Stimulated activated CD4-positive, alpha-beta T cell treated with anti-CD3 and anti-CD28 coated beads, Interleukin-15, amount 100 ng/mL, for 24 hours (primary cell): ENCODE measurements around the gene SLC10A7.
A peak's percentile ranks its signal among the peaks of the same experiment; 100 is the strongest.

Experiments
- DNase-seq: peaks from one replicate; pipeline ENCODE4 v3.0.0-alpha.2; 2020

The SLC10A7 gene

DNA sequence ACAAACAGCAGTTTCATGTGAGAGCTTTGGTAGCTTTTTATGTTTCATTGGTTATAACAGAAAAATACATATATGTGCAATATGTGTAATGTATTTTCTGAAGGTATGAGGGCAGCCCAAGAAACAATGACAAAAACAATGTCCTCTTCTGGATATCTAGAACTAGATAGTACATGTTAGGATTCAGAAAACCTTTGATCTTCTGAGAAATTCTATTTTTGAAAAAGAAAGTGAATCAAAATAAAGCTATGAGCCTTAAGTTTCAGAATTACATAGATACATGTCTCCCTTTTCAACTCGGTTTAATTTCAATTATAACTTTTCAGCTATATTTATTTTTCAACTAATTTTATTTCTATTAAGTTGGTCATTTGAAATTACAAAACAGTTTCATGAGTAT is 175.5 kb downstream of the SLC10A7 start:
- no peak for DNase-seq

DNA sequence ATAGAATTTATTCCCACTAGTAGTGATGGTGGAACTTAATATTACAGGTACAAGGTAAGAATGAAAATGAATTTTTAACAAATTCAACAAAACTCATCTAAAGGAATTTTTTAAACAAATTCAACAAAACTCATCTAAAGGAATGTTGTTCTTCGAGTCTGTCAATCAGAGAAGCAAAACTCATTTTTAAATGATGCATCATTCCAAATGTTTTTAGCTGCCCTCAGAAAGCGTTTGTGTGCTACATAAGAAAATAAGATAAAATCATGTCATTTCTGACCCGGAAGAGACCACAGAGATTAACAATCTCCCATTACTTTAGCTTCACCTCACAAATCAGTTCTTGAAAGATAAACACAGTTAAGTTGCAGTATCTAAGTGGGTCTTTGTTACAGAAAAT is 178.0 kb downstream of the SLC10A7 start:
- DNase-seq: no peak

- DNase-seq: no peak
These were observed 178.5 kb downstream of the SLC10A7 start for GRCh38 chr4:146343199-146343598.

GRCh38 chr4:146342600-146343192 is 179.0 kb downstream of the SLC10A7 start:
- DNase-seq: peak; percentile 32

DNA sequence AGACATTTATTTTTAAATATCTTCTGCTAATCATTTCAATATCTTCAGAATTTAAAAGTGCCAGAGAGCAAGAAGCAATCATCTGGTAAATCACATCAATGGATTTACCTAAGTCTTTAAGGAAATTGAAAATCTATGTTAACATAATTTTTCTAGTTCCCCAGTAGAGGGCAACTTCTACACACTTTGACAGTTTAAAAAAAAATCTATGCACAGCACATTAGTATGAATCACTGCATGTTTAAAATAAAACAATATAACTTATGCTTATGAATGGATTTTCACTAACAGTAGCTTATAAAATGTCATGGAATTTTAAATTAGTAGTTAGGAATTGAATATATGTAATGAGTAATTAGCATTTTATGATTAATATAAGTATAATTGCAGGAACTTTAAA is 180.9 kb downstream of the SLC10A7 start:
- no peak for DNase-seq

GRCh38 chr4:146338512-146338911 is 183.2 kb downstream of the SLC10A7 start:
- DNase-seq: no peak

- DNase-seq: no peak
These were observed 185.3 kb downstream of the SLC10A7 start for GRCh38 chr4:146336410-146336807.

DNA sequence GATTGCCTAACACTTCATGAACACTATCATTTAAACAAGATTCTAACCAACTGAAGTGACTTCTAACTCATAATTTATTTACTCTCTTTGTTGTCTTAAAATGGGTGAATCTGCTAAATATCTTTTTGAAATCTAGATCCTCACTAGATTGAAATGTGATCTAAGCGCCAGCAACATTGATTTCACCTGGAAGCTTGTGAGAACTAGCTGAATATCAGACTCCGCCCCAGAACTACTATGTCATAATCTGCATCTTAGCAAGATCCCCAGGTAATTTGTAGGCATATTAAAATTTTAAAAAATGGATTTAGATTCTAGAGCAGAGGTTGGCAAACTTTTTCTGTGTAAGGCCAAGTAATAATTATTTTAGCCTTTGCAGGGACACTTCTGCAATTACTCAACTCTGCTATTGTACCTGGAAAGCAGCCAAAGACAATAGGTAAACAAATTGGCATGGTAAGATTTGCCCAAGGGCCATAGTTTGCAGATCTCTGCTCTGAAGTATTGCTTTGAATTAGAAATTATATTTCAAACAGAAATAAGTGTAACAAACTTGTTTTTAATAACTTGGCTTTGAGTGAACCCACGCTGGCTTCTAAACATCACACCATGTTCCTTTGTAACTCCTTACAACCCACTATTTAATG is 185.9 kb downstream of the SLC10A7 start:
- no peak for DNase-seq

DNA sequence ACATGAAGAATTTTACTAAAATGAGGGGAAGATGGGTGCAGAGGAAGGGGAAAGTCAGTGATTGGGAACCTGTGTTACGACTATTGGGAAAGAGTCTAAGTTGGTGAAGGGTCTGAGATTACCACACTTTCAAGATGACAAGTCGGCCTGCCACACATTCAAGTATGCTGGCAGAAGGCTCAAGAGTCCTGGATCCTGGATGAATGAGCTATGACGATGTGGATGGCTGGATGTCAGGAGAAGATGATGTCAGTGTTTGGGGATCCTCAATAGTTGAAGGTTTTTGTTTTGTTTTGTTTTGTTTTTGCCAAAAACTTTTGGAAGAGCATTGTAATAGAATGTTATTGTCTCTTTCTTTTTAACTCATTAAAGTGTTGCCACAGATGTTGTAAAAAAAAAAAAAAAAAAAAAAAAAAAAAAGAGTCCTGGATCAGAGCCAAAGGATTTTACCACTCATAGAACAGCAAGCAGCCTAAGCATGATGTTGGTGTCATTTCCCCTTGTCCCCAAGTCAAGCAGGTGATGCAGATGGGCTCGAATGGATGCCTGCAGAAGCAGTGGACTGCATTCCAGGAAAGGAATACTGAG is 186.8 kb downstream of the SLC10A7 start:
- no peak for DNase-seq

DNA sequence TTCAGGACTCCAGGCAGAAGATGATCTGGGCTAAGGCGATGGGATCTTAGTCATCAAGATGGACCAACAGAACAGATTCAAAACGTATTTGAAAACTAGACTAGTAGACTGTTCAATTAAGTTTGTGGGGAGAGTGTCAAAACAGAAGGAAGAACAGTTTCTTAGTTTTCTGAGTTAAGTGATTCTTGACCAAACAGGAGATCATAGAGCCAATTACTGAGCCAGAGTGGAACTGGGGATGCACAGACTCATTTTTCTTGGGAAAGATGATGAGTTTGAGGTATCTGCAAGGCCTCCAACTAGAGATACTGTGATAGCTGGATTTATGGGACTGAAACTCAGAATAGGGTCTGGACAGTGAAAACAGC is 187.9 kb downstream of the SLC10A7 start:
- DNase-seq: no peak

GRCh38 chr4:146333187-146333894 is 188.4 kb downstream of the SLC10A7 start:
- DNase-seq: peak; percentile 34

DNA sequence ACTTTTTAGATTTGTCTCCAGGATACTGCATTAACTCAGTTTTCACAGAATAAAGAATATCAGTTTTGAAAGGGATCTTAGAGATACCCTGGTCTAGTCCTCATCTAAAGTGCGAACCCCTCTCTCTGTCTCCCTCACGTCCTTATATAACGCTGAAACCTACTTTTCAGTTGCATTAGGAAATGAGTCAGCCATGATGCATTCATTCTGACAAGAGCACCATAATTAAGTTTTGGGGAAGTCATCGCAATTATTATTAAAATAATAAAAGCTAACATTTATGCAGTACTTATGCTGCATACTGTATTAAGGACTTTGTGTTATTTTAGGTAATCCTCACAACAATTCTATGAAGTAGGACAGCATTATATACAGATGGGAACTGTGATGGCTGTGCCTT is 191.3 kb downstream of the SLC10A7 start:
- DNase-seq: no peak

DNA sequence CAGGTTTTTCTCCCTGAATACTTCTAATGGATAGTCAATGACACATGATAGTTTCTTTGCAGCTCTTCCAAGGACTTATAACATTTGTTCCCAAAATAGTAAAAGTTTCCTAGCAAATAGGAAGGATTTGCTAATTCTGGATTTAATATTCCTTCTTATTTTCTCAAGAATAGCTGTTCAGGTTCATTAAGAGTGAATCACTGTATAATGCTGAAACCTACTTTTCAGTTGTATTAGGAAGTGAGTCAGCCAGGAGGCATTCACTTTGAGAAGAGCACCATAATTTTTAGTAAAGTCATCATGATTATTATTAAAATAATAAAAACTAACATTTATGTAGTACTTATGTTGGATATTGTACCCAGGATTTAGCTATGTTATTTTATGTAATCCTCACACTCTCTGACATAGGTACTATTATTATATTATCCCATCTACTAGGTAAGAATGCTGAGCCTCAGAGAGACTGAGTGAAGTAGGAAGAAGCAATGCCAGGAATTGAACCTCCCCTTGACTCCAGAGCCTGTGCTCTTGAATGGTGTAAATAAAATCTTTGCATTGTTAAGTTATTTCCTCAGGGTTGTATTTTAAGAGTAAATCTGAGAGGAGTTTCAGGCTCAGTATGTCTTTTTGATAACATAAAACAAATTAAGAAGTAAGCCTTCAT is 192.6 kb downstream of the SLC10A7 start:
- no peak for DNase-seq

DNA sequence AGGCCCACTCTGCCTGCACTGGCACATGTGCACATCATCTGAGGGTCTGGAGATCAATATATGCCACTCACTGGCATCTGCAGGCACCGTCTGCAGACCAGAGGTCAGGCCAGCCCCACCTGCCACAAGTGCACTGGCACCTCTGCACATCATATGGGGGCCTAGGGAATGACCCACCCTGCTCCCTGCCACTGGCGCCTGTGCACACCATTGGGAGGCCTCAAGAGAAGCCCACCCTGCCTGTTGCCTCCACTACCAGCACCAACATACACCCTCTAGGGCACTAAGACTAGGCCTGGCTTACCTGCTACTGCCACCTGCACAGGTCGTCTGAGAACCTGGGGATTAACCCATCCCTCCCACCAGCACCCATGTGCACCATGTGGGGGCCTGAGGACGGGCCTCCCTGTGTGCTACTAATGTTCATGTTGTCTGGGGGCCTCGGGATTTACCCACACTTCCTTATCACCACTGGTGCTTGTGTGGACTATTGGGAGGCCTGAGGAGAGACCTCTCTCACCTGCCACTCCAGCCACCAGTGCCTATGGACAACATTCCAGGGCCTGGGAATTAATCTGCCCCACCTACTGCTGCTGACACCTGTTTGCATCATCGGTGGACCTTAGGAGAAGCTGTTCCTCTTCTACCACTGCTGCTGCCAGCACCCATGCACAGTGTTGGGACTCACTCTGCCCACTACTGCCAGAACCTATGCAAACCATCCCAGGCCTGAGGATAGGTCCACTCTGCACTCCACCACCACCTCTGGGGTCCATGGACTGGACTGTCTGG is 193.7 kb downstream of the SLC10A7 start:
- no peak for DNase-seq

DNA sequence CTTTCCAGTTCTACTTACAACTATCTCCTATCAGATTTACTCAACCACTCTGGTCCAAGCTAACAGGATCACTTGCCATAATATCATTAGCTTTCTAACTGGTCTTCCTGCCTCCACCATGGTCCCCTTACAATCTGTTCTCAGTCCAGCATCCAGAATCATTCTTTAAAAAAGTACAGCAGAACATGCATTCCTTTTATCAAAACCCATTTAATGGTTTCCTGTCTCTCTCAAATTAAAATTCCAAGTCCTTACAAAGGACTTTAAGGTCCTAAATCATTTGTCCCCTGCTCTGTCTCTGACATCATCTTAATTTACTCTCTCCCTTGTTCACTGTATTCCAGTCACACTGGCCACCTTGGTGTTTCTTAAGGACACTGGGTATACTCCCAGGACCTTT is 202.8 kb downstream of the SLC10A7 start:
- DNase-seq: no peak

DNA sequence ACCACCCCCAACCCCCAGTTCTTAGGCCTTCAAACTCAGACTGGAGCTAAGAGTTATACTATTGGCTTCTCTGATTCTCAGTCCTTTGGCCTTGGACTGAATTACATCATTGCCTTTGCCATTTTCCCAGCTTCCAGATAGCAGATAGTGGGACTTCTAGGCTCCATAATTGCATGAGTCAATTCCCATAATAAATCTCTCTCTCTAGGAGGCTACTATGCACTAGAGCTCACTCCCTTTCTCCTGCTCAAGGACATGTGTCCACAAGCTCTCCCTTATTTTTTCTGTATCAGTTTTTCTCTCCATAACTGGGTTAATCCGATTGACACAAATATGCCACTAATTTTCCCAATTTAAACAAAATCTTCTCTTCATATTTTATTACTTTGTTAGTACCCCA is 204.0 kb downstream of the SLC10A7 start:
- no peak for DNase-seq

- DNase-seq: no peak
These were observed 206.6 kb downstream of the SLC10A7 start for GRCh38 chr4:146315184-146315583.

- DNase-seq: no peak
These were observed 210.3 kb downstream of the SLC10A7 start for GRCh38 chr4:146311238-146311970.

GRCh38 chr4:146310319-146311021 is 211.3 kb downstream of the SLC10A7 start:
- no peak for DNase-seq

DNA sequence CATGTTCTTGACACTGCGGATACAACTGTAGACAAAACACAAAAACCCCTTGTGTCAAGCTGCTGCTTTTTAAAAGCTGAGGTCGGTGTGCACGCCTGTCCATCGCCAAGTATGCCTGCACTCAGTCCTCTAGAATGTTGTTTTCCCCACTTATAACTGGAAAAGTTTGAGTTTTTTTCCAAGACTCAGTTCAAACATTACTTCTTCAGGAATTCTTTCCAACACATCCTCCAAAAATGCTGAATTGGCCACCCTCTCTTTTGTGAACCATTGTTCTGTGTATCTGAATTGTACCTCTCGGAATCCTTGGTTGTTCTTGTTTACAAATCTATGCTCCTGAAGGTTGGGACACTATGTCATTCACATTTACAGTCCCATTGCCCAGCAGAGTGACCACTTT is 212.8 kb downstream of the SLC10A7 start:
- no peak for DNase-seq

DNA sequence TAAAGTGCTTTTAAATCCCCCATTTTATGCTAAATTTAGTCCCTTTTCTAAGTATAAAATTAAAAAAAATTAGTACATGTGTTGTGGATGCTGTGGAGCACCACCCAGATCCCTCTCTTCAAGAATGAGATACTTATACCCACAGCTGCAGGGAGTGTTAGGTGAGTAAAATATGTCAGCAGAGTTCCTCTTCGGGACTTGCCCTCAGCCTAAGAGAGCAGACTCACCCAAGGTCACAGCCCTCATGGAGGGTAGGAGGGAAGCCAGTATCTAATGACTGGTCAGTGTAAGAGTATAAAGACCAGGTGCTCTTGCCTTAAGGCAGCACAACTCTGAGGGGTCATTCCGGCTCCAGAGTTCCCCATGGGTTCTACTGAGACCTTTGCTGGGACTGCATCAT is 218.9 kb downstream of the SLC10A7 start:
- DNase-seq: no peak
